Ovary (tissue), 3 donors: ENCODE measurements around the gene CST7.

ENCODE experiments used
- EP300 ChIP-seq: sonication (generic); formaldehyde crosslinking; IDR thresholded peaks from one replicate; pipeline ENCODE4 v1.6.1; 2017; ENCODE audit warnings: antibody characterized with exemption
- POLR2A ChIP-seq: fragments of 450-650 bp; IDR thresholded peaks from one replicate; pipeline ENCODE4 v1.6.1; 2017; ENCODE audit warnings: antibody characterized with exemption, mild to moderate bottlenecking, moderate library complexity
- TF ChIP-seq, protein P1 (sequence below), 3 donors: fragments of 450-650 bp in 2 of 3; fragments of 200-600 bp in 1 of 3; IDR thresholded peaks; one replicate each; pipeline versions ENCODE4 v1.5.1 to v1.8.0; 2016 to 2022; ENCODE audit warnings: antibody characterized with exemption in 3 of 3, mild to moderate bottlenecking in 1 of 3
- donor health status: DM: no; HTN: no; CAD: no.

DNA sequence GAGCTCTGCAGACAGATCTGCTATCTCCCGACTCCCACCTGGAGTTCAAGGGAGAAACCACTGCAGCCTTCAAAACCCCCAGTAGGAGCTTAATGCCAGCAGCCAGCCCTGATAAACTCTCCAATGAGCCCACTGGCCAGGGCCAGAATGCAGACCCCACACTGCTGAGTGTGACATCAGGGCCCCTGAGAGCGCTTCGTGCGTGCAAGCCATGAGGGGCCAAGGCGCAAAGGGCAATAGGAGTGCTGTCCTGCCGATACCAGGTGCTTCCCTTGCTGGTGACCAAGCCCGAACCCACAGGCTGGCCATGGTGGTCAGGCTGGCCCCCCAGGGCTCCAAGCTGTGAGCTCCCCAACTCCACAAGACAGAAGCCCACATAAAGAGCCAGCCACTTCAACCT lies 33.2 kb upstream of the CST7 start:
- TF ChIP-seq, protein P1, sequence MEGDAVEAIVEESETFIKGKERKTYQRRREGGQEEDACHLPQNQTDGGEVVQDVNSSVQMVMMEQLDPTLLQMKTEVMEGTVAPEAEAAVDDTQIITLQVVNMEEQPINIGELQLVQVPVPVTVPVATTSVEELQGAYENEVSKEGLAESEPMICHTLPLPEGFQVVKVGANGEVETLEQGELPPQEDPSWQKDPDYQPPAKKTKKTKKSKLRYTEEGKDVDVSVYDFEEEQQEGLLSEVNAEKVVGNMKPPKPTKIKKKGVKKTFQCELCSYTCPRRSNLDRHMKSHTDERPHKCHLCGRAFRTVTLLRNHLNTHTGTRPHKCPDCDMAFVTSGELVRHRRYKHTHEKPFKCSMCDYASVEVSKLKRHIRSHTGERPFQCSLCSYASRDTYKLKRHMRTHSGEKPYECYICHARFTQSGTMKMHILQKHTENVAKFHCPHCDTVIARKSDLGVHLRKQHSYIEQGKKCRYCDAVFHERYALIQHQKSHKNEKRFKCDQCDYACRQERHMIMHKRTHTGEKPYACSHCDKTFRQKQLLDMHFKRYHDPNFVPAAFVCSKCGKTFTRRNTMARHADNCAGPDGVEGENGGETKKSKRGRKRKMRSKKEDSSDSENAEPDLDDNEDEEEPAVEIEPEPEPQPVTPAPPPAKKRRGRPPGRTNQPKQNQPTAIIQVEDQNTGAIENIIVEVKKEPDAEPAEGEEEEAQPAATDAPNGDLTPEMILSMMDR (IDR thresholded peaks at IDR 0.05) = no peak
- TF ChIP-seq POLR2A = no peak
- no peak for TF ChIP-seq EP300
